Measurements from ENCODE around the gene RPRD1B.

RPRD1B gene

DNA sequence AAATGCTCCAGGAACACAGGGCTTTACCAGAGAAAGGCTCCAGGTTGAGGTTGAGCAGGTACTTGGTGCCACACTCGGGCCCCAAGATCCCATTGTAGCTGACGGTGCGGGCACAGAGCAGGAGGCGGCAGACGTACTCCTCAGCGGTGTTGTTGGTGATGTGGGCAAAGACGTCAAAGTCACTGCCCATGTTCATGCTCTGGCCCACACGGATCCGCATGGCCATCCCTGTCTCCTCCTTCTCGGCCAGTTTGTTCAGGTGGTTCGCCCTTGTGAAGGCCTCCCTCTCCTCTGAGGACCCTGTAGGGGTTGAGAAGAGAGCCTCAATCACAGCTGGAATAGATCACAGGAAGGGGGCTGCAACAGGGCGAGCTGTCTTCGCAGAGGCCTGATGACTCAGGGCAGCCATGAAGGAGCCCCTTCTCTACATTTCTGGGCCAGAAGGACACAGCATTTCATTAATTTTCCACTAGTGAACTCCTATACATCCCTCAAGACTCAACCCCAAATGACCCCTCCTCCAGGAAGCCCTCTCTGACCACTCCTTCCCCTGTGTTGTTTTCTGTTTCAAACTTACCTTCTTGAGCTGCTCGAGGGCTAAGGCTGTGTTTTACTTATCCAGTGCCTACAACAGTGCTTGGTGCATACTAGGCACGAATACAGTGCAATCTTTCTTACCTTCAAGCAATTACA lies 104.7 kb downstream of the RPRD1B start:
- DNase-seq: no peak

DNA sequence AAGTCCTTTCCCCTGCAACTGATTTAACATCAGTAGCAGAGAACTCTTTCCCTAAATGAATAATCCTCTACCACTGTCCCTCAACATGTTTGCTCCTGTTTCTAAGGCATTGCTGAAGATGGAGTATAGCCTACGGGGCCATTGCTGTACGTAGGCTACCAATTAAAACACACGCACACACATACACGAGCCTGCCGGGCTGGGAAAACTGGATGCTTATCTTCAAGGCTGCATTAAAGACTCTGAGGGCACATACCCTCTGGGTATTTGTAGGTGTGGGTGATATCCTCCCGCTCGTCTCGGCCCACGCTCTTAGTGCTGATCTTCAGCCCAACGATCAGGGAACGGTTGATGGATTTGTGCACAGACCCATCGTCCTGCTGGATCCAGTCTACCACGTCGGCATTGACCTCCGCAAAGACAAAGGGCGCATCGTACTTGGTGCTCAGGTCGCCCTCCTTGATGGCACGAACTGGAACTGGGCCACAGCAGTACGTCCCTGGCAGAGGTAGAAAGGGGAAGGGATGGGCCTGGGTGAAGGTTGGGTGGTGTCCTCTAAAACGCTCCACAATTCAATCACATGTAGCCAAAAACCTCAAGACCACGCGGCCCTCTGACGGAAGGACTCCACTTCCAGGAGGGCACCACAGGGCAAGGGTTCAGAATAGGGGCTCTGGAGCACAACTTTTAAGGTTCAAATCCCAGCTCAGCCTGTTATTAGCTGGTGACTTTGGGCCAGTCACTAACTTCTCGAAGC lies 105.8 kb downstream of the RPRD1B start:
- DNase-seq: no peak

DNA sequence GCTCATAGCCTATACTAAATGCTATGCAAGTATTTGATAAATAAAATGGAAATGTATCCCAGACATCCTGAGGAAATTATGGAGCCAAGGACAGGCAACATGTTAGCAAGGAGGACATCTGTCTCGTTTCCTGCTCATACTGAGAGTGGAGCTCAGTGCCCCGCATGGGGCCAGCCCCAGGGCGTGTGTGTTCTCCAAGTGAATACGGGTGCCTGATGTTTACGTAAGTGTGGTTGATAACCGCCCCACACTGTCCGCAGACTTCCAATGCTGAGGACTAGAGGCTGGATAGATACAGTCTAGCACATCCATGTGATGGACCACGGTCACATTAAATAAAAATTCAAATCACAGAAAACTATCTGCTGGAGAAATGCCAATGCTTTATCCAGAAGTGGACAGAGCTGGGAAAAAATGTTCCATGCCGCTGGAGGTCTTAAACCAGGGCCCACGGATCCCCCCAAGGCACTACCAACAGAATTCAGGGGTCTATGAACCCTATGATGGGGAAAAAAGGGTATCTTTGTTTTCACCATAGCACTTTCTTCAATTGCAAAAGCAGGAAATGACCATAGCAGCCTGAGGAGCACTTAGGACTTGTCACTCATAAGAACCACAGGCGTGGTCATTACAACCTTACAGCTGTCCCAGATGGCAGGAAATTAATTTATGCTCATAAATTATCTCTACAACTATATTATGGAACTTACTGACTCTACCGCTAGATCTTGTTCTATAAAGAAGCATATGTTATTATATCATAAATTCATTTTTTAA lies 106.6 kb downstream of the RPRD1B start:
- DNase-seq: no peak

DNA sequence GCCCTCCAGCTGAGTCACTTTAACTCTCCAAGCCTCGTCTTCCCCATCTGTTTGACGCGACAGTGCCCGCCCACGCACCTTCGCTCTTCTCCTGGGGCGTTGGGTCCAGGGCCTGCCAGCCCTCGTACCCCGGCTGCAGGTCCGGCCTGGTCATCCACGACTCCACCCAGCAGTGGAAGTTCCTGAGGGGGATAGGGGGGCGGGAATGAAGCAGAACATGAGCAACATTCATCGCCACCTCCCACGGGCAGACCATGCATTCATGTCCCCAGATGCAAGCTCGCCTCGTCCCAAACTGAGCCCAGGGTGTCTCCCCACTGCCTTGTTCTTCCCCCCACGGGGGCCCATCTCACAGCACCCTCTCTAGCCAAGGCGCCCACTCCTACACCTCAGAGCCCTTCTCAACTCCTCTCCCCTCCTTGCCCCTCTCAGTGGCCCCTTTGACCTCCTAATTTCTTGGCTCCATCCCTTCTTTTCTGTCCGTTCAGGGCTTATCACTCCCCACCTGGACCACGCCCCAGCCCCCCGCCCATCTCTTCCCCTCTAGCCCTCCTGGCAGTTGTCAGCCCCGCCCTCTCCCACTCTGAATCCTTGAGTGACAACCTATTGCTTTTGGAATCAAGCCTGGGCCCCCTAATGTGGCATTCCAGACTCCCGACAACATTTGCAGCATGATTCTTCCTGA lies 107.8 kb downstream of the RPRD1B start:
- no peak for DNase-seq
